ENCODE results near the gene DRP2. TPM values are rescaled to one million over a fixed set of nuclear protein-coding genes. Genes with fewer than 3 reads are reported as not detected.

DRP2 gene
- total and polyA plus RNA-seq, 2 of the 13 experiments (the other 11 are each of a cell fraction or from before 2014, with no cell fraction given), result 0.04 to 0.07 TPM

DNA sequence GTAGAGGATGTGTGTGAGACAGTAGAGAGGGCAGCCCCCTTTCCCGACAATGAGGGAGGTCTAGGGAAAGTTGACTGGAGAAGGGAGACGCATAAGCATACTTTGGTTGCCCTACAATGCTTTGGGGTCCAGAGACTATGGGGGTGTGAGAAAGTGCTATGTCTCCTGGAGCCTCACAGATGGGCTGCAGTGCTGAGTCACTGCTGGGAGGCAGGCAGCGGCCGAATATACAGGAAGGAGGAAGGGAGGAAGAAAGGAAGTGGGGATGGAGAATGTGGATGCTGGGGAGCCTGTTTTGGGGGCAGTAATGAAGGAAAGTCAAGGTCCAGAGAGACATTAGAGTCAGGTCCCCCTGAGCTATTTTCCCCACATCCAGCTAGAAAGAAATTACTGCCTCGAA, 12.7 kb downstream of the DRP2 start:
- Histone ChIP-seq H4K20me1 (ENCODE audit: insufficient read depth, low read length) (no peaks in the 10 kb centered on the region), H3K36me3 (replicated peaks in 1 of 2; ENCODE audit: control insufficient read depth in 1 of 2, insufficient read depth in 2 of 2, low read length in 2 of 2) (no peaks in the 10 kb centered on the region), H2AFZ (ENCODE audit: low read length) (no peak overlapping the region), H3K9me3 (ENCODE audit: low read length) (no peaks in the 10 kb centered on the region), H3K9ac (ENCODE audit: insufficient read depth, low read depth, low read length) (no peak overlapping the region), H3K4me2 (ENCODE audit: low read depth, low read length) (no peak overlapping the region), H3K27me3 (ENCODE audit: control insufficient read depth in 1 of 2, insufficient read depth in 2 of 2, low read length in 2 of 2) (no peaks in the 10 kb centered on the region), H3K79me2 (ENCODE audit: insufficient read depth, low read length) (no peaks in the 10 kb centered on the region), H3K4me1 (ENCODE audit: insufficient read depth, low read length) (no peaks in the 10 kb centered on the region), H3K4me3 (replicated peaks in 1 of 3; ENCODE audit: insufficient read depth in 1 of 3, low read depth in 2 of 3, low read length in 3 of 3) (no peak overlapping the region), H3K27ac (ENCODE audit: extremely low read length, insufficient read depth, low read length) (no peak overlapping the region)
- BruUV-seq (replicated peaks), result no TSS peak
- DNase-seq (ENCODE audit: low spot score), result no peak
- TF ChIP-seq ZNF607 (CRISPR knock-in tag; IDR thresholded peaks at IDR 0.05; ENCODE audit: borderline replicate concordance) (no peak), SMAD3 (CRISPR knock-in tag; IDR thresholded peaks at IDR 0.05) (no peak), FOXA1 (IDR thresholded peaks at IDR 0.05) (no peak), FOXA1 (CRISPR knock-in tag; IDR thresholded peaks at IDR 0.05) (no peak)
- WGBS (ENCODE audit: low lambda C conversion rate), result 38% methylated on average over 4 of the region's 5 CpGs
- intact Hi-C loops (cut with micrococcal nuclease; ENCODE audit: unreplicated experiment) (no loop called here), in situ Hi-C loops (cut with HindIII; ENCODE audit: extremely low pct_ligation_motif_present, low pct_unique_long_range_greater_than_20kb) (no loop called here)
- CTCF ChIA-PET (ENCODE audit: low intra/inter-chr PET ratio, low total read pairs), result no interaction called here
- FAIRE-seq, result no peak
- ATAC-seq, result no peak
- POLR2A ChIA-PET, result no interaction called here

DNA sequence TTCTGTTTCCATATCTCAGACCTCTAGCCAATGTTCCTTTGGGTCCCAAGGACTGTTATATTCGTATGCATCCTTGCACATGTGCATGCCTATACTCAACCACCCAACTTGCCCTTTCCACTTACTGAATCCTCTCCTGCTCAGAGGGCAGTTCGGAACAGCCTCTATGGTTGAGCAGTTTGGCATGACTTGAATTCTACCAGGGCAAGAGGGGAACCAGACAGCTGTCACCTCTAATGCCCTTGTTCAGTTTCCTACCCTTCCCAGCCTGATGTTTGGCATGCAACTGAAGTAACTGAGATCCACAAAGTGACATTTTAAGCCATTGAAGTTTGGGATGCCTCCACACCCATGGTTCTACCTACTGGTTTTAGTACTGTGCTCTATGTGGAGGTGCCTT, 17.5 kb downstream of the DRP2 start:
- POLR2A ChIA-PET, result no interaction called here
- Histone ChIP-seq H3K4me2 (ENCODE audit: low read depth, low read length) (no peak overlapping the region), H3K4me1 (ENCODE audit: insufficient read depth, low read length) (no peaks in the 10 kb centered on the region), H3K9me3 (ENCODE audit: low read length) (no peaks in the 10 kb centered on the region), H3K36me3 (replicated peaks in 1 of 2; ENCODE audit: control insufficient read depth in 1 of 2, insufficient read depth in 2 of 2, low read length in 2 of 2) (no peaks in the 10 kb centered on the region), H2AFZ (ENCODE audit: low read length) (no peak overlapping the region), H3K79me2 (ENCODE audit: insufficient read depth, low read length) (no peaks in the 10 kb centered on the region), H3K27me3 (ENCODE audit: control insufficient read depth in 1 of 2, insufficient read depth in 2 of 2, low read length in 2 of 2) (no peaks in the 10 kb centered on the region), H3K9ac (ENCODE audit: insufficient read depth, low read depth, low read length) (no peak overlapping the region), H3K4me3 (replicated peaks in 1 of 3; ENCODE audit: insufficient read depth in 1 of 3, low read depth in 2 of 3, low read length in 3 of 3) (no peak overlapping the region), H4K20me1 (ENCODE audit: insufficient read depth, low read length) (no peaks in the 10 kb centered on the region), H3K27ac (ENCODE audit: extremely low read length, insufficient read depth, low read length) (no peak overlapping the region)
- in situ Hi-C loops (cut with HindIII; ENCODE audit: extremely low pct_ligation_motif_present, low pct_unique_long_range_greater_than_20kb) (no loop called here), intact Hi-C loops (cut with micrococcal nuclease; ENCODE audit: unreplicated experiment) (no loop called here)
- CTCF ChIA-PET (ENCODE audit: low intra/inter-chr PET ratio, low total read pairs), result no interaction called here
- FAIRE-seq (no peak), ATAC-seq (no peak), DNase-seq (ENCODE audit: low spot score) (no peak)
- 0% methylated on average over 1 of the region's 2 CpGs for WGBS (ENCODE audit: low lambda C conversion rate)
- BruUV-seq (replicated peaks), result no TSS peak
- TF ChIP-seq TCF7L2 (IDR thresholded peaks at IDR 0.05; ENCODE audit: low read depth, low read length) (no peak), ZNF180 (CRISPR knock-in tag; IDR thresholded peaks at IDR 0.05; ENCODE audit: borderline replicate concordance, low read depth) (no peak), ZBTB38 (CRISPR knock-in tag; IDR thresholded peaks at IDR 0.05) (no peak), RXRB (CRISPR knock-in tag; IDR thresholded peaks at IDR 0.05; ENCODE audit: borderline replicate concordance) (no peak), ZNF296 (CRISPR knock-in tag; conservative IDR thresholded peaks at IDR 0.05) (no peak), TBX3 (IDR thresholded peaks at IDR 0.05; ENCODE audit: borderline replicate concordance) (no peak), DNMT3B (CRISPR knock-in tag; conservative IDR thresholded peaks at IDR 0.05) (no peak), SETDB1 (CRISPR knock-in tag; IDR thresholded peaks at IDR 0.05; ENCODE audit: borderline replicate concordance) (no peak), ATM (IDR thresholded peaks at IDR 0.05; ENCODE audit: borderline replicate concordance) (no peak)
- TF ChIP-seq, protein P1, sequence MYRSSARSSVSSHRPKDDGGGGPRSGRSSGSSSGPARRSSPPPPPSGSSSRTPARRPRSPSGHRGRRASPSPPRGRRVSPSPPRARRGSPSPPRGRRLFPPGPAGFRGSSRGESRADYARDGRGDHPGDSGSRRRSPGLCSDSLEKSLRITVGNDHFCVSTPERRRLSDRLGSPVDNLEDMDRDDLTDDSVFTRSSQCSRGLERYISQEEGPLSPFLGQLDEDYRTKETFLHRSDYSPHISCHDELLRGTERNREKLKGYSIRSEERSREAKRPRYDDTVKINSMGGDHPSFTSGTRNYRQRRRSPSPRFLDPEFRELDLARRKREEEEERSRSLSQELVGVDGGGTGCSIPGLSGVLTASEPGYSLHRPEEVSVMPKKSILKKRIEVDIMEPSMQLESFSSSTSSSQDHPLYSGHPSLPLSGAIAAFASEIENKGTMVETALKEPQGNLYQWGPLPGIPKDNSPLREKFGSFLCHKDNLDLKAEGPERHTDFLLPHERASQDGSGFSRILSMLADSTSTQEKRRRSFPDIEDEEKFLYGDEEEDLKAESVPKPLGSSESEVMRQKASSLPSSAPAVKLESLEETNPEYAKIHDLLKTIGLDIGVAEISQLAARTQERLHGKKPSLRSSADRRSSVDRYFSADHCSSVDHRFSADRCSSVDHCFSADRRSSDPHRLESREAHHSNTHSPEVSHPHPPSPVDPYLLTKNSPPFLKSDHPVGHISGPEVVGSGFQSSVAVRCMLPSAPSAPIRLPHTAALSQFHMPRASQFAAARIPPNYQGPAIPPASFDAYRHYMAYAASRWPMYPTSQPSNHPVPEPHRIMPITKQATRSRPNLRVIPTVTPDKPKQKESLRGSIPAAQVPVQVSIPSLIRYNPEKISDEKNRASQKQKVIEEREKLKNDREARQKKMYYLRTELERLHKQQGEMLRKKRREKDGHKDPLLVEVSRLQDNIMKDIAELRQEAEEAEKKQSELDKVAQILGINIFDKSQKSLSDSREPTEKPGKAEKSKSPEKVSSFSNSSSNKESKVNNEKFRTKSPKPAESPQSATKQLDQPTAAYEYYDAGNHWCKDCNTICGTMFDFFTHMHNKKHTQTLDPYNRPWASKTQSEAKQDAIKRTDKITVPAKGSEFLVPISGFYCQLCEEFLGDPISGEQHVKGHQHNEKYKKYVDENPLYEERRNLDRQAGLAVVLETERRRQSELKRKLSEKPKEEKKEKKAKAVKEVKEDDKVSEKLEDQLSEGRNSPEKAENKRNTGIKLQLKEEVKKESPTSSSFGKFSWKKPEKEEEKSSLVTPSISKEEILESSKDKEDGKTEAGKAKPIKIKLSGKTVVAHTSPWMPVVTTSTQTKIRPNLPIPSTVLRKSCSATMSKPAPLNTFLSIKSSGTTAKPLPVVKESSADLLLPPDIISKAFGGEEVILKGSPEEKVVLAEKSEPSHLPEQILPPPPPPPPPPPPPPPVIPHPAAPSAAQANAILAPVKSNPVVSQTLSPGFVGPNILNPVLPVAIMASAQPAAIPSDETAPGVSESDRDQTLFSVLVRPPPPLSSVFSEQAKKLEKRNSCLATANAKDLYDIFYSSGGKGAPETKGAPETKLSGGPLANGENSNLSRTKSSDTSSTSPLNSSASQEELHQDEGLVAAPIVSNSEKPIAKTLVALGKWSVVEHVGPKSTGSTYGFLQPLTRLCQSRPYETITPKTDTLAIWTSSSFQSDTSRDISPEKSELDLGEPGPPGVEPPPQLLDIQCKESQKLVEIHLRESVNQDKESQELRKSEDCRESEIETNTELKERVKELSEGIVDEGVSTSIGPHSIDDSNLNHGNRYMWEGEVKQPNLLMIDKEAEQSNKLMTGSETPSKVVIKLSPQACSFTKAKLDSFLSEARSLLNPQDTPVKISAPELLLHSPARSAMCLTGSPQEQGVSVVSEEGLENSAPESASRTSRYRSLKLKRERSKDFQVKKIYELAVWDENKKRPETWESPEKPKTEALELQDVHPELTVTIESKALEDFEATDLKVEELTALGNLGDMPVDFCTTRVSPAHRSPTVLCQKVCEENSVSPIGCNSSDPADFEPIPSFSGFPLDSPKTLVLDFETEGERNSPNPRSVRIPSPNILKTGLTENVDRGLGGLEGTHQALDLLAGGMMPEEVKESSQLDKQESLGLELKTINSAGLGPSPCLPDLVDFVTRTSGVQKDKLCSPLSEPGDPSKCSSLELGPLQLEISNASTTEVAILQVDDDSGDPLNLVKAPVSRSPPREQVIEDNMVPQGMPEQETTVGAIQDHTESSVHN (CRISPR knock-in tag; IDR thresholded peaks at IDR 0.05), result no peak
